ENCODE data around the gene CPZ. TPM values are rescaled to one million over a fixed set of nuclear protein-coding genes. Genes with fewer than 3 reads are reported as not detected.
A peak's percentile ranks its signal among the peaks of the same experiment; 100 is the strongest.

CPZ gene
- total RNA-seq, 2 experiments from 2014 or later = 0.21 to 0.23 TPM

- H3K36me3 Mint-ChIP-seq (ENCODE audit: low read depth) = no peaks in the 10 kb centered on the region
- H3K4me1 Mint-ChIP-seq (ENCODE audit: low read depth) = peaks cover 7% of the 10 kb centered on the region
- no peak overlapping the region for H3K27ac Mint-ChIP-seq
- ChIA-PET CTCF (no interaction called here), POLR2A (no interaction called here)
- ATAC-seq (no peak), DNase-seq (no peak)
- H3K9me3 Mint-ChIP-seq (ENCODE audit: insufficient read depth) = no peaks in the 10 kb centered on the region
- H3K4me3 Mint-ChIP-seq = no peak overlapping the region
- H3K27me3 Mint-ChIP-seq (ENCODE audit: low read depth) = no peaks in the 10 kb centered on the region
Observed at GRCh38 chr4:8602686-8603430, 10.3 kb downstream of the CPZ start.

- DNase-seq (no peak), ATAC-seq (no peak)
- POLR2A ChIA-PET = no interaction called here
- Mint-ChIP-seq H3K9me3 (ENCODE audit: insufficient read depth) (no peaks in the 10 kb centered on the region), H3K27me3 (ENCODE audit: low read depth) (no peaks in the 10 kb centered on the region), H3K4me1 (ENCODE audit: low read depth) (peaks cover 4% of the 10 kb centered on the region), H3K36me3 (ENCODE audit: low read depth) (no peaks in the 10 kb centered on the region), H3K4me3 (no peak overlapping the region), H3K27ac (no peak overlapping the region)
- CTCF ChIA-PET = no interaction called here
Observed at GRCh38 chr4:8603931-8604330, 11.4 kb downstream of the CPZ start.

- Mint-ChIP-seq H3K4me1 (ENCODE audit: low read depth) (no peaks in the 10 kb centered on the region), H3K27ac (no peak overlapping the region), H3K4me3 (no peak overlapping the region), H3K27me3 (ENCODE audit: low read depth) (no peaks in the 10 kb centered on the region), H3K9me3 (ENCODE audit: insufficient read depth) (no peaks in the 10 kb centered on the region), H3K36me3 (ENCODE audit: low read depth) (no peaks in the 10 kb centered on the region)
- no peak for ATAC-seq
- CTCF ChIA-PET = no interaction called here
- POLR2A ChIA-PET = no interaction called here
- no peak for DNase-seq
Observed at GRCh38 chr4:8605289-8605688, 12.7 kb downstream of the CPZ start.

- H3K4me3 Mint-ChIP-seq = no peak overlapping the region
- DNase-seq = no peak
Observed at GRCh38 chr4:8606476-8606875, 13.9 kb downstream of the CPZ start.

GRCh38 chr4:8606966-8607365 is 14.4 kb downstream of the CPZ start:
- ChIA-PET CTCF (no interaction called here), POLR2A (no interaction called here)

More at GRCh38 chr4:8606476-8606875, 13.9 kb downstream of the CPZ start:
- H3K27ac Mint-ChIP-seq = no peak overlapping the region
- no peaks in the 10 kb centered on the region for H3K36me3 Mint-ChIP-seq (ENCODE audit: low read depth)
- CTCF ChIA-PET = no interaction called here
- POLR2A ChIA-PET = no interaction called here
- no peak for ATAC-seq
- no peaks in the 10 kb centered on the region for H3K9me3 Mint-ChIP-seq (ENCODE audit: insufficient read depth)
- no peaks in the 10 kb centered on the region for H3K4me1 Mint-ChIP-seq (ENCODE audit: low read depth)
- no peaks in the 10 kb centered on the region for H3K27me3 Mint-ChIP-seq (ENCODE audit: low read depth)

GRCh38 chr4:8607603-8608481 is 15.3 kb downstream of the CPZ start:
- ATAC-seq (peak; percentile 61), DNase-seq (peak; percentile 33)
- no peaks in the 10 kb centered on the region for H3K36me3 Mint-ChIP-seq (ENCODE audit: low read depth)
- H3K4me3 Mint-ChIP-seq = no peak overlapping the region
- ChIA-PET POLR2A (no interaction called here), CTCF (no interaction called here)
- H3K27me3 Mint-ChIP-seq (ENCODE audit: low read depth) = no peaks in the 10 kb centered on the region
- no peak overlapping the region for H3K27ac Mint-ChIP-seq
- H3K4me1 Mint-ChIP-seq (ENCODE audit: low read depth) = no peaks in the 10 kb centered on the region
- H3K9me3 Mint-ChIP-seq (ENCODE audit: insufficient read depth) = no peaks in the 10 kb centered on the region

More at GRCh38 chr4:8606966-8607365, 14.4 kb downstream of the CPZ start:
- ATAC-seq = no peak
- H3K9me3 Mint-ChIP-seq (ENCODE audit: insufficient read depth) = no peaks in the 10 kb centered on the region
- no peak overlapping the region for H3K27ac Mint-ChIP-seq
- no peak overlapping the region for H3K4me3 Mint-ChIP-seq
- H3K4me1 Mint-ChIP-seq (ENCODE audit: low read depth) = no peaks in the 10 kb centered on the region
- no peaks in the 10 kb centered on the region for H3K27me3 Mint-ChIP-seq (ENCODE audit: low read depth)
- DNase-seq = no peak
- no peaks in the 10 kb centered on the region for H3K36me3 Mint-ChIP-seq (ENCODE audit: low read depth)

GRCh38 chr4:8608714-8609391 is 16.3 kb downstream of the CPZ start:
- ATAC-seq (no peak), DNase-seq (no peak)
- POLR2A ChIA-PET = no interaction called here
- Mint-ChIP-seq H3K36me3 (ENCODE audit: low read depth) (no peaks in the 10 kb centered on the region), H3K9me3 (ENCODE audit: insufficient read depth) (no peaks in the 10 kb centered on the region), H3K4me1 (ENCODE audit: low read depth) (no peaks in the 10 kb centered on the region), H3K27ac (no peak overlapping the region), H3K4me3 (no peak overlapping the region), H3K27me3 (ENCODE audit: low read depth) (no peaks in the 10 kb centered on the region)
- CTCF ChIA-PET = no interaction called here

- no peaks in the 10 kb centered on the region for H3K27me3 Mint-ChIP-seq (ENCODE audit: low read depth)
- POLR2A ChIA-PET = no interaction called here
- CTCF ChIA-PET = no interaction called here
- no peak overlapping the region for H3K4me3 Mint-ChIP-seq
- ATAC-seq (no peak), DNase-seq (no peak)
- H3K4me1 Mint-ChIP-seq (ENCODE audit: low read depth) = no peaks in the 10 kb centered on the region
- H3K27ac Mint-ChIP-seq = no peak overlapping the region
- H3K36me3 Mint-ChIP-seq (ENCODE audit: low read depth) = no peaks in the 10 kb centered on the region
- H3K9me3 Mint-ChIP-seq (ENCODE audit: insufficient read depth) = no peaks in the 10 kb centered on the region
Observed at GRCh38 chr4:8609406-8609805, 16.8 kb downstream of the CPZ start.

- Mint-ChIP-seq H3K36me3 (ENCODE audit: low read depth) (no peaks in the 10 kb centered on the region), H3K4me1 (ENCODE audit: low read depth) (peaks cover 4% of the 10 kb centered on the region), H3K4me3 (no peak overlapping the region), H3K27me3 (ENCODE audit: low read depth) (no peaks in the 10 kb centered on the region), H3K27ac (no peak overlapping the region), H3K9me3 (ENCODE audit: insufficient read depth) (no peaks in the 10 kb centered on the region)
- CTCF ChIA-PET = no interaction called here
- POLR2A ChIA-PET = no interaction called here
- no peak for DNase-seq
- ATAC-seq = no peak
Observed at GRCh38 chr4:8609824-8610350, 17.3 kb downstream of the CPZ start.

- Mint-ChIP-seq H3K27me3 (ENCODE audit: low read depth) (no peaks in the 10 kb centered on the region), H3K27ac (no peak overlapping the region), H3K4me1 (ENCODE audit: low read depth) (peaks cover 6% of the 10 kb centered on the region), H3K4me3 (no peak overlapping the region), H3K36me3 (ENCODE audit: low read depth) (no peaks in the 10 kb centered on the region), H3K9me3 (ENCODE audit: insufficient read depth) (no peaks in the 10 kb centered on the region)
- DNase-seq (no peak), ATAC-seq (no peak)
- CTCF ChIA-PET = no interaction called here
- POLR2A ChIA-PET = no interaction called here
Observed at GRCh38 chr4:8610858-8611616, 18.5 kb downstream of the CPZ start.

- Mint-ChIP-seq H3K27ac (no peak overlapping the region), H3K36me3 (ENCODE audit: low read depth) (no peaks in the 10 kb centered on the region), H3K9me3 (ENCODE audit: insufficient read depth) (no peaks in the 10 kb centered on the region), H3K4me1 (ENCODE audit: low read depth) (peaks cover 6% of the 10 kb centered on the region), H3K4me3 (no peak overlapping the region), H3K27me3 (ENCODE audit: low read depth) (no peaks in the 10 kb centered on the region)
- no peak for DNase-seq
- ChIA-PET POLR2A (no interaction called here), CTCF (no interaction called here)
- no peak for ATAC-seq
Observed at GRCh38 chr4:8612646-8613045, 20.1 kb downstream of the CPZ start.

Measured in activated CD8-positive, alpha-beta T cell treated with anti-CD3 and anti-CD28 coated beads, Interleukin-2, amount 10 ng/mL, durations not matched to agents 7 days and 5 days (primary cell).